IMR-90 (cell line): ENCODE measurements around the gene OR7A5. TPM values are rescaled to one million over a fixed set of nuclear protein-coding genes. Genes with fewer than 3 reads are reported as not detected.
"Not testable (repeated sequence)": the region's sequence is repeated elsewhere in the genome, so short reads cannot be mapped to it uniquely, and the experiment has no call there.

Source experiments
- ATAC-seq: fragments of 200-7000 bp; cut with Tn5 transposase; 2 replicates; pipeline ENCODE4 v1.9.1; 2020; ENCODE audit warnings: low read depth, mild to moderate bottlenecking, moderate library complexity
- BruUV-seq: library from RNA; stranded (reverse); fragments of 400-500 nt; replicated peaks from 2 replicates; lab custom pipeline; 2021; lab: Mats Ljungman, UMichigan
- CTCF ChIA-PET: fragments of 300-600 bp; formaldehyde crosslinking; extraction: SDS; loops from one replicate; lab custom pipeline; 2021; ENCODE audit warnings: antibody characterized with exemption; lab: Yijun Ruan, JAX
- POLR2A ChIA-PET: fragments of 300-600 bp; sonication (Branson Sonifier 250); formaldehyde crosslinking; loops from one replicate; lab custom pipeline; 2022; ENCODE audit warnings: antibody characterized with exemption; ENCODE audit not compliant: unreplicated experiment; lab: Charles Lee
- DNase-seq: peaks from one replicate; pipeline ENCODE4 v3.0.0; 2013
- H2AFZ ChIP-seq: replicated peaks from 2 replicates; pipeline ENCODE3; 2013; ENCODE audit warnings: low read length, mild to moderate bottlenecking; ENCODE audit not compliant: poor library complexity
- H2AK5ac ChIP-seq: 2 replicates; pipeline ENCODE4 v1.6.1; 2013; ENCODE audit warnings: low read depth, low read length, inconsistent platforms
- H2AK9ac ChIP-seq: replicated peaks from 2 replicates; pipeline ENCODE3; 2013; ENCODE audit warnings: mild to moderate bottlenecking, low read depth, low read length, moderate library complexity; ENCODE audit not compliant: poor library complexity
- H2BK120ac ChIP-seq: 2 replicates; pipeline ENCODE4 v1.6.1; 2013; ENCODE audit warnings: low read depth, low read length, inconsistent platforms
- H2BK15ac ChIP-seq: 3 replicates; pipeline ENCODE4 v1.6.1; 2013; ENCODE audit warnings: low read depth, low read length, inconsistent platforms
- H2BK20ac ChIP-seq: 2 replicates; pipeline ENCODE4 v1.6.1; 2013; ENCODE audit warnings: low read depth, mild to moderate bottlenecking, inconsistent platforms, low read length, moderate library complexity
- H2BK5ac ChIP-seq: 2 replicates; pipeline ENCODE4 v1.6.1; 2013; ENCODE audit warnings: mild to moderate bottlenecking, low read depth, low read length, inconsistent platforms; ENCODE audit not compliant: poor library complexity, severe bottlenecking
- H3K14ac ChIP-seq: replicated peaks from 2 replicates; pipeline ENCODE4 v1.6.1; 2013; ENCODE audit warnings: low read depth, low read length, inconsistent platforms
- H3K18ac ChIP-seq: 2 replicates; pipeline ENCODE4 v1.6.1; 2013; ENCODE audit warnings: low read depth, low read length, control low read depth
- H3K23ac ChIP-seq: 2 replicates; pipeline ENCODE4 v1.6.1; 2013; ENCODE audit warnings: low read depth, low read length, inconsistent platforms
- H3K27ac ChIP-seq: 2 replicates; pipeline ENCODE4 v1.5.1; 2013; ENCODE audit warnings: mild to moderate bottlenecking, control low read depth, low read length; ENCODE audit not compliant: insufficient read depth
- H3K27me3 ChIP-seq: 2 replicates; pipeline ENCODE4 v1.6.1; 2013; ENCODE audit warnings: low read length; ENCODE audit not compliant: control insufficient read depth, insufficient read depth
- H3K36me3 ChIP-seq: 2 replicates; pipeline ENCODE4 v1.6.1; 2013; ENCODE audit warnings: low read length, mixed read lengths; ENCODE audit not compliant: control insufficient read depth, insufficient read depth
- H3K4ac ChIP-seq: 2 replicates; pipeline ENCODE4 v1.6.1; 2013; ENCODE audit warnings: low read depth, low read length, inconsistent platforms
- H3K4me1 ChIP-seq: 2 replicates; pipeline ENCODE4 v1.6.1; 2013; ENCODE audit warnings: low read length, mixed read lengths; ENCODE audit not compliant: control insufficient read depth, insufficient read depth
- H3K4me2 ChIP-seq: 2 replicates; pipeline ENCODE4 v1.6.1; 2013; ENCODE audit warnings: low read depth, mild to moderate bottlenecking, control low read depth, low read length, moderate library complexity
- H3K4me3 ChIP-seq: 2 replicates; pipeline ENCODE4 v1.5.1; 2013; ENCODE audit warnings: low read depth, mild to moderate bottlenecking, control low read depth, low read length, moderate library complexity; ENCODE audit not compliant: insufficient read depth
- H3K56ac ChIP-seq: 2 replicates; pipeline ENCODE4 v1.6.1; 2013; ENCODE audit warnings: low read length, inconsistent platforms; ENCODE audit not compliant: insufficient read depth; ENCODE audit errors: extremely low read depth
- H3K79me1 ChIP-seq, 2 experiments: 2 replicates each; pipeline ENCODE4 v1.6.1; 2013; ENCODE audit warnings: low read length in 2 of 2, inconsistent platforms in 1 of 2, low read depth in 1 of 2
- H3K9ac ChIP-seq: 2 replicates; pipeline ENCODE4 v1.6.1; 2013; ENCODE audit warnings: low read depth, low read length, control low read depth
- H3K9me1 ChIP-seq: 2 replicates; pipeline ENCODE4 v1.6.1; 2013; ENCODE audit warnings: low read length, inconsistent platforms; ENCODE audit not compliant: insufficient read depth
- H3K9me3 ChIP-seq: 2 replicates; pipeline ENCODE4 v1.6.1; 2013; ENCODE audit warnings: low read length; ENCODE audit not compliant: control insufficient read depth, insufficient read depth
- H4K20me1 ChIP-seq: 2 replicates; pipeline ENCODE4 v1.6.1; 2013; ENCODE audit warnings: low read length, inconsistent platforms; ENCODE audit not compliant: insufficient read depth
- H4K5ac ChIP-seq: 2 replicates; pipeline ENCODE4 v1.6.1; 2013; ENCODE audit warnings: mild to moderate bottlenecking, low read depth, low read length, control low read depth
- H4K8ac ChIP-seq, 2 experiments: 2 replicates each; pipeline ENCODE4 v1.6.1; 2013; ENCODE audit warnings: low read depth in 2 of 2, low read length in 2 of 2, control low read depth in 1 of 2, inconsistent platforms in 1 of 2
- H4K91ac ChIP-seq: 2 replicates; pipeline ENCODE4 v1.6.1; 2013; ENCODE audit warnings: low read depth, low read length, inconsistent platforms; ENCODE audit not compliant: insufficient read depth
- CEBPB ChIP-seq: IDR thresholded peaks from 2 replicates; pipeline ENCODE4 v1.6.1; 2012; ENCODE audit warnings: low read depth, low read length, improper control_type of control experiment
- WGBS, 2 experiments: methylation state at CpG; one replicate each; pipeline versions ENCODE4 v1.1.5 to v1.1.7; 2013; ENCODE audit warnings: missing lambda C conversion rate in 2 of 2; ENCODE audit not compliant: insufficient read length in 1 of 2; ENCODE audit errors: extremely low coverage in 2 of 2; 5-methylcytosine and 5-hydroxymethylcytosine counted together
- dilution Hi-C: fragments of 300-500 bp; cut with HindIII; formaldehyde crosslinking; loops from one replicate; pipeline ENCODE4 v1.14.3; 2018; ENCODE audit warnings: low sequenced_read_pairs; ENCODE audit not compliant: unreplicated experiment
- in situ Hi-C: fragments of 300-500 bp; cut with MboI; formaldehyde crosslinking; loops from 3 replicates; pipeline ENCODE4 v1.14.3; 2019; ENCODE audit warnings: low sequenced_read_pairs, inconsistent platforms, mixed read lengths
- intact Hi-C: fragments of 100-400 bp; cut with micrococcal nuclease; formaldehyde crosslinking; loops from 2 replicates; pipeline ENCODE4 v1.10.0; 2022
- polyA plus RNA-seq, 3 experiments: library from polyadenylated mRNA; depleted of rRNA; stranded (reverse); fragments of >200 nt; gene quantifications; 2 replicates each; pipeline ENCODE4 v1.2.3, GENCODE V29; 2012; ENCODE audit warnings: low replicate concordance in 1 of 3
- total RNA-seq: library from RNA; depleted of rRNA; stranded (reverse); fragments of >200 nt; gene quantifications from 2 replicates; pipeline ENCODE4 v1.2.3, GENCODE V29; 2012

Gene OR7A5
- total and polyA plus RNA-seq, 2 of the 4 experiments (the other 2 are of a cell fraction): not detected

GRCh38 chr19:14784730-14785101 lies 50.3 kb downstream of the OR7A5 start:
- H3K36me3 ChIP-seq, POLR2A ChIA-PET, H3K56ac ChIP-seq, H3K4me3 ChIP-seq, H2AK5ac ChIP-seq, H2BK15ac ChIP-seq, H3K23ac ChIP-seq, H3K14ac ChIP-seq, H2AFZ ChIP-seq, H2BK5ac ChIP-seq, in situ Hi-C loops, intact Hi-C loops, H3K9me1 ChIP-seq, H4K91ac ChIP-seq, H2BK20ac ChIP-seq, H3K4me2 ChIP-seq, H3K4ac ChIP-seq, dilution Hi-C loops, H2BK120ac ChIP-seq, H3K9ac ChIP-seq, H2AK9ac ChIP-seq, H3K18ac ChIP-seq, H3K27me3 ChIP-seq, H4K8ac ChIP-seq, H3K79me1 ChIP-seq, H4K5ac ChIP-seq, H3K9me3 ChIP-seq, H3K4me1 ChIP-seq, CTCF ChIA-PET, H3K27ac ChIP-seq, H4K20me1 ChIP-seq, BruUV-seq: not testable (repeated sequence)
- peak; percentile 46; the same call in 1 of the 2 replicates for TF ChIP-seq CEBPB
- DNase-seq (peak; percentile 14), ATAC-seq (peak; percentile 46; the same call in 1 of the 2 replicates)
- no CpG with 5 or more reads among the region's 10 CpGs for WGBS, 2 experiments

GRCh38 chr19:14783410-14783998 lies 51.5 kb downstream of the OR7A5 start:
- H3K23ac ChIP-seq, H2BK20ac ChIP-seq, H3K9ac ChIP-seq, H3K18ac ChIP-seq, POLR2A ChIA-PET, H2BK5ac ChIP-seq, BruUV-seq, H4K8ac ChIP-seq, CTCF ChIA-PET, H3K4me1 ChIP-seq, H2BK15ac ChIP-seq, H3K4me2 ChIP-seq, H4K91ac ChIP-seq, H2AK5ac ChIP-seq, ATAC-seq, H3K36me3 ChIP-seq, dilution Hi-C loops, in situ Hi-C loops, H2BK120ac ChIP-seq, H4K20me1 ChIP-seq, H2AFZ ChIP-seq, H3K79me1 ChIP-seq, H3K27me3 ChIP-seq, H3K14ac ChIP-seq, H3K56ac ChIP-seq, H3K9me3 ChIP-seq, H3K9me1 ChIP-seq, H3K4me3 ChIP-seq, DNase-seq, H4K5ac ChIP-seq, H3K27ac ChIP-seq, H2AK9ac ChIP-seq, intact Hi-C loops, H3K4ac ChIP-seq: not testable (repeated sequence)
- 100% methylated on average over 1 of the region's 8 CpGs; no CpG with 5 or more reads in 1 of the 2 experiments for WGBS, 2 experiments
